Measurements from ENCODE around the gene PIANP.
"Not testable (repeated sequence)": the region's sequence is repeated elsewhere in the genome, so short reads cannot be mapped to it uniquely, and the experiment has no call there.

Gene PIANP

DNA sequence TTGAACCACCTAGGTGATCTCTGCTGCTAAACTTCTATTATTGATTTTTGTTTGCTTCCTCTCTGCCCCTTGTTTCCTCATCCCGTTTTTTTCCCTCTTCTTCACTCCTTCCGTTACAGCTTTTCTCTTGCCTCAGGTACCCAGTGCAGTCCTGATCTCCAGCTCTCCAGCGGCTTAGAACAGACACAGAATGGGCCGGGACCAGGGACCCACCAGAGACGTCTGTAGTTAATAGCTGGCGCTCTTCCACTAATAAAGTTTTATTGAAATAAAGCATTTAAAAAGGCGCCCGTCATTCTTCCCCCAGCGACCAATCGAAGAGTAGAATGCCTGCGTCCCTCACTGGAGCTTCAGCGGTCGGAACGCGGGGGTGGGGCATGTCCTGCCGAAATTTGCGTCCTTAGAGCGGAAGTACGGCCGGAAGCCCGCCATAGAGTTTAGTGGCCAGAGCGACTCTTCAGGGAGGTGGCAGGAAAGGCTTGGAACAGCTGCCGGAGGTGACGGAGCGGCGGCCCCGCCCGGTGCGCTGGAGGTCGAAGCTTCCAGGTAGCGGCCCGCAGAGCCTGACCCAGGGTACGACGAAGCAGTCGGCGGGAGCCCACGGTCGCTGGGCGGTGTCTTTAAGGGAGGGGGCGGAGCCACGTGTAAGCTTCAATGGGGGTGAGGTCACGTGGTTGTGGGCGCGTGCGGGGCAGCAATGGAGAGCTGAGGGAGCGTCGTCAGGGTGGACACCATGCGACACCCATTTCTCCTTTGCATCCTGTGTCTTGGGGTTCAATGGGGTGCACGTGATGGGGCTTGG, 23.2 kb upstream of the PIANP start, which contains the start of gene COPS7A:
TSS of gene COPS7A (plus strand) at position 440 of the 802 bp plus-strand sequence. CDS start 611 bp downstream, outside the sequence.
- TF ChIP-seq, protein P1, sequence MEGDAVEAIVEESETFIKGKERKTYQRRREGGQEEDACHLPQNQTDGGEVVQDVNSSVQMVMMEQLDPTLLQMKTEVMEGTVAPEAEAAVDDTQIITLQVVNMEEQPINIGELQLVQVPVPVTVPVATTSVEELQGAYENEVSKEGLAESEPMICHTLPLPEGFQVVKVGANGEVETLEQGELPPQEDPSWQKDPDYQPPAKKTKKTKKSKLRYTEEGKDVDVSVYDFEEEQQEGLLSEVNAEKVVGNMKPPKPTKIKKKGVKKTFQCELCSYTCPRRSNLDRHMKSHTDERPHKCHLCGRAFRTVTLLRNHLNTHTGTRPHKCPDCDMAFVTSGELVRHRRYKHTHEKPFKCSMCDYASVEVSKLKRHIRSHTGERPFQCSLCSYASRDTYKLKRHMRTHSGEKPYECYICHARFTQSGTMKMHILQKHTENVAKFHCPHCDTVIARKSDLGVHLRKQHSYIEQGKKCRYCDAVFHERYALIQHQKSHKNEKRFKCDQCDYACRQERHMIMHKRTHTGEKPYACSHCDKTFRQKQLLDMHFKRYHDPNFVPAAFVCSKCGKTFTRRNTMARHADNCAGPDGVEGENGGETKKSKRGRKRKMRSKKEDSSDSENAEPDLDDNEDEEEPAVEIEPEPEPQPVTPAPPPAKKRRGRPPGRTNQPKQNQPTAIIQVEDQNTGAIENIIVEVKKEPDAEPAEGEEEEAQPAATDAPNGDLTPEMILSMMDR (IDR thresholded peaks at IDR 0.05; ENCODE audit: low read depth, low read length, missing control alignments), result no peak
- DNase-seq (ENCODE audit: extremely low read depth, low read depth), result peak; percentile 97
- peak within 1 kb of the TSS; percentile 84 for H3K4me3 ChIP-seq (replicated peaks; ENCODE audit: low read depth, low read length)

DNA sequence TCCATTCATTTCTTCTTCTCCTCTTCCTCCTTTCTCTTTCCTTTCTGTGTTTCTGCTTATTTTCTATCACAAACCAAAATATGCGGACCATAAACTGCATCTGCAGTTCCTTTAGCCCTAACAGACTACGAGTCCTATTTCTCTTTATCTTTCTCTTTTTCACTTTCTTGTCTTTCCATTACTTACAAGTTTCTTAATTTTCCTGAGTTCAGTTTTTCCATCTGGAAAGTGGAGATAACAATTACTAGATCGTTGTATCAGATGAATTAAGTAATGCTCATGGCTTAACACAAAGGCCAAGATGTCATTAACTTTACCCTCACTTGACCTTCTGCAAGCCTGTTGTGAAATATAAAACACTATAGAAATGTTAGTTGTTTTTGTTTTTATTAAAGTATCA, 22.2 kb upstream of the PIANP start:
- DNase-seq (ENCODE audit: extremely low read depth, low read depth), result no peak
- H3K4me3 ChIP-seq (replicated peaks; ENCODE audit: low read depth, low read length), result no peak overlapping the region
- TF ChIP-seq, protein P1 (IDR thresholded peaks at IDR 0.05; ENCODE audit: low read depth, low read length, missing control alignments), result no peak

DNA sequence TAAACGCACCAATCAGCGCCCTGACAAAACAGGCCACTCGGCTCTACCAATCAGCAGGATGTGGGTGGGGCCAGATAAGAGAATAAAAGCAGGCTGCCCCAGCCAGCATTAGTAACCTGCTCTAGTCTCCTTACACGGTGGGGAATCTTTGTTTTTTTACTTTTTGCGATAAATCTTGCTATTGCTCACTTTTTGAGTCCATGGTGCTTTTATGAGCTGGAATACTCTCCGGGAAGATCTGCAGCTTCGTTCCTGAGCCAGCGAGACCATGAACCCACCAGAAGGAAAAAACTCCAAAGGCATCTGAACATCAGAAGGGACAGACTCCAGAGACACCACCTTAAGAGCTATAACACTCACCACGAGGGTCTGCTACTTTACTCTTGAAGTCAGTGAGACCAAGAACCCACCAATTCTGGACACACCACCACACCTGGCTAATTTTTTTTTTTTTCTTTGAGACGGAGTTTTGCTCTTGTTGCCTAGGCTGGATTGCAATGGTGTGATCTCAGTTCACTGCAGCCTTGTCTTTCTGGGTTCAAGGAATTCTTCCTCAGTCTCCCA, 16.3 kb upstream of the PIANP start:
- no peak for DNase-seq (ENCODE audit: extremely low read depth, low read depth)
- no peak overlapping the region for H3K4me3 ChIP-seq (replicated peaks; ENCODE audit: low read depth, low read length)
- TF ChIP-seq, protein P1 (IDR thresholded peaks at IDR 0.05; ENCODE audit: low read depth, low read length, missing control alignments), result no peak

DNA sequence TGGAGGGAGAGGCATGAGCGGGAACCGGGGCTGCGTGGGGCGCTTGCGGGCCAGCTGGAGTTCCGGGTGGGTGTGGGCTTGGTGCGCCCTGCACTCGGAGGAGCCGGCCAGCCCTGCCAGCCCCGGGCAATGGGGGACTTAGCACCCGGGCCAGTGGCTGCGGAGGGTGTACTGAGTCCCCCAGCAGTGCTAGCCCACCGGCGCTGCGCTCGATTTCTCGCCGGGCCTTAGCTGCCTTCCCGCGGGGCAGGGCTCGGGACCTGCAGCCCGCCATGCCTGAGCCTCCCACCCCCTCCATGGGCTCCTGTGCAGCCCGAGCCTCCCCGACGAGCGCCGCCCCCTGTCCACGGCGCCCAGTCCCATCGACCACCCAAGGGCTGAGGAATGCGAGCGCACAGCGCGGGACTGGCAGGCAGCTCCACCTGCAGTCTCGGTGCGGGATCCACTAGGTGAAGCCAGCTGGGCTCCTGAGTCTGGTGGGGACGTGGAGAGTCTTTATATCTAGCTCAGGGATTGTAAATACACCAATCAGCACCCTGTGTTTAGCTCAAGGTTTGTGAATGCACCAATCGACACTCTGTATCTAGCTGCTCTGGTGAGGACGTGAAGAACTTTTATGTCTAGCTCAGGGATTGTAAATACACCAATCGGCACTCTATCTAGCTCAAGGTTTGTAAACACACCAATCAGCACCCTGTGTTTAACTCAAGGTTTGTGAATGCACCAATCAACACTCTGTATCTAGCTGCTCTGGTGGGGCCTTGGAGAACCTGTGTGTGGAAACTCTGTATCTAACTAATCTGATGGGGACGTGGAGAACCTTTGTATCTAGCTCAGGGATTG, 15.6 kb upstream of the PIANP start:
- not testable (repeated sequence) for DNase-seq (ENCODE audit: extremely low read depth, low read depth); H3K4me3 ChIP-seq (replicated peaks; ENCODE audit: low read depth, low read length)

DNA sequence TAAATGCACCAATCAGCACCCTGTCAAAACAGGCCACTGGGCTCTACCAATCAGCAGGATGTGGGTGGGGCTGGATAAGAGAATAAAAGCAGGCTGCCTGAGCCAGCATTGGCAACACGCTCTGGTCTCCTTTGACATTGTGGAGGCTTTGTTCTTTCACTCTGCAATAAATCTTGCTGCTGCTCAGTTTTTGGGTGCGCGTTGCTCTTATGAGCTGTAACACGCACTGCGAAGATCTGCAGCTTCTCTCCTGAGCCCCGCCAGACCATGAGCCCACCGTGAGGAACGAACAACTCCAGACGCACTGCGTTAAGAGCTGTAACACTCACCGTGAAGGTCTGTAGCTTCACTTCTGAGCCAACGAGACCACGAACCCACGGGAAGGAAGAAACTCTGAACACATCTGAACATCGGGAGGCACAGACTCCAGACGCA, 8.4 kb upstream of the PIANP start:
- DNase-seq (ENCODE audit: extremely low read depth, low read depth), result no peak
- H3K4me3 ChIP-seq (replicated peaks; ENCODE audit: low read depth, low read length), result no peak overlapping the region
- TF ChIP-seq, protein P1 (IDR thresholded peaks at IDR 0.05; ENCODE audit: low read depth, low read length, missing control alignments), result no peak

DNA sequence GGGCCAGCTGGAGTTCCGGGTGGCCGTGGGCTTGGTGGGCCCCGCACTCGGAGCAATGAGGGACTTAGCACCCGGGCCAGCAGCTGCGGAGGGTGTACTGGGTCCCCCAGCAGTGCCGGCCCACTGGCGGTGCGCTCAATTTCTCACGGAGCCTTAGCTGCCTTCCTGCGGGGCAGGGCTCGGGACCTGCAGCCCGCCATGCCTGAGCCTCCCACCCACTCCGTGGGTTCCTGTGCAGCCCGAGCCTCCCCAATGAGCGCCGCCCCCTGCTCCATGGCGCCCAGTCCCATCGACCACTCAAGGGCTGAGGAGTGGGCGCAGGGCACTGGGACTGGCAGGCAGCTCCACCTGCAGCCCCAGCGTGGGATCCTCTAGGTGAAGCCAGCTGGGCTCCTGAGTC, 7.7 kb upstream of the PIANP start:
- DNase-seq (ENCODE audit: extremely low read depth, low read depth); H3K4me3 ChIP-seq (replicated peaks; ENCODE audit: low read depth, low read length): not testable (repeated sequence)

DNA sequence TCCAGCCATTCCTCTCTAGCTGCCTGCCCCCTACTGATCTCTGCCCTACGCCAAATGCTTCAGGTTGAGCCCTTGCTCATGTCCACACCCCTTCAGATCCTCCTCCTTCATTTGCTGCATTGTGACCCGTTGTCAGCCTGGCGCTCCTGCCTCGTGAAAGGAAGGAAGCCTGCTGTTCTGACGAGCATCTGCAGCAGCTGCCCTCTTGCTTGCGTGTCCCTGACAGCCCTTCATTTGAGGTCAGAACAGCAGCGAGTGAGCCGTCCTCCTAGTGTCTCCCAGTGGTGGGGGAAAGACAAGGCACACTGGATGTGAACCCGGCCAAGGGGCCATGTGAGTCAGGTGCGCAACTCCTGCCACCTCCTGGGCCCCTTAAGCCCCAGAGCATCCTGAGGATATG, 3.0 kb upstream of the PIANP start:
- DNase-seq (ENCODE audit: extremely low read depth, low read depth), result no peak
- TF ChIP-seq, protein P1 (IDR thresholded peaks at IDR 0.05; ENCODE audit: low read depth, low read length, missing control alignments), result no peak
- H3K4me3 ChIP-seq (replicated peaks; ENCODE audit: low read depth, low read length), result no peak overlapping the region

Measured in HFF-Myc (cell line).